Measurements from ENCODE around the gene ADGRE2.

The ADGRE2 gene

GRCh38 chr19:14703833-14704232 is 74.5 kb downstream of the ADGRE2 start:
- Histone ChIP-seq H2AFZ (ENCODE audit: low read depth, low read length) (no peak overlapping the region), H3K4me3 (ENCODE audit: low read length) (no peak overlapping the region), H3K4me1 (ENCODE audit: insufficient read depth, low read length) (no peaks in the 10 kb centered on the region), H3K27me3 (ENCODE audit: insufficient read depth, low read length) (no peaks in the 10 kb centered on the region), H3K36me3 (ENCODE audit: insufficient read depth, low read length) (peaks cover 86% of the 10 kb centered on the region), H3K9me3 (ENCODE audit: low read length) (peaks cover 39% of the 10 kb centered on the region)

GRCh38 chr19:14700711-14701375 is 77.5 kb downstream of the ADGRE2 start:
- no peaks in the 10 kb centered on the region for H3K4me1 ChIP-seq (ENCODE audit: insufficient read depth, low read length)
- peaks cover 32% of the 10 kb centered on the region for H3K9me3 ChIP-seq (ENCODE audit: low read length)
- no peak overlapping the region for H2AFZ ChIP-seq (ENCODE audit: low read depth, low read length)
- H3K4me3 ChIP-seq (ENCODE audit: low read length) = no peak overlapping the region
- H3K27me3 ChIP-seq (ENCODE audit: insufficient read depth, low read length) = no peaks in the 10 kb centered on the region
- H3K36me3 ChIP-seq (ENCODE audit: insufficient read depth, low read length) = peaks cover 83% of the 10 kb centered on the region

GRCh38 chr19:14699641-14700040 is 78.7 kb downstream of the ADGRE2 start:
- H3K27me3 ChIP-seq (ENCODE audit: insufficient read depth, low read length) = no peaks in the 10 kb centered on the region
- H3K4me3 ChIP-seq (ENCODE audit: low read length) = no peak overlapping the region
- peaks cover 30% of the 10 kb centered on the region for H3K9me3 ChIP-seq (ENCODE audit: low read length)
- no peaks in the 10 kb centered on the region for H3K4me1 ChIP-seq (ENCODE audit: insufficient read depth, low read length)
- H3K36me3 ChIP-seq (ENCODE audit: insufficient read depth, low read length) = peaks cover 84% of the 10 kb centered on the region
- no peak overlapping the region for H2AFZ ChIP-seq (ENCODE audit: low read depth, low read length)

- no peak overlapping the region for H2AFZ ChIP-seq (ENCODE audit: low read depth, low read length)
- peaks cover 5% of the 10 kb centered on the region for H3K4me1 ChIP-seq (ENCODE audit: insufficient read depth, low read length)
- H3K9me3 ChIP-seq (ENCODE audit: low read length) = peaks cover 6% of the 10 kb centered on the region
- H3K36me3 ChIP-seq (ENCODE audit: insufficient read depth, low read length) = peaks cover 62% of the 10 kb centered on the region
- no peak overlapping the region for H3K4me3 ChIP-seq (ENCODE audit: low read length)
- no peaks in the 10 kb centered on the region for H3K27me3 ChIP-seq (ENCODE audit: insufficient read depth, low read length)
These were observed 82.9 kb downstream of the ADGRE2 start for GRCh38 chr19:14695471-14695870.

- Histone ChIP-seq H3K36me3 (ENCODE audit: insufficient read depth, low read length) (peaks cover 55% of the 10 kb centered on the region), H3K4me1 (ENCODE audit: insufficient read depth, low read length) (peaks cover 6% of the 10 kb centered on the region)
These were observed 83.6 kb downstream of the ADGRE2 start for GRCh38 chr19:14694641-14695266.

GRCh38 chr19:14689598-14690503 is 88.5 kb downstream of the ADGRE2 start, which contains the start of gene ZNF333:
ZNF333 (plus strand) TSS chr19:14690048; CDS start chr19:14693492, 3,444 bp downstream.
- Histone ChIP-seq H3K4me1 (ENCODE audit: insufficient read depth, low read length) (peaks cover 6% of the 10 kb centered on the region), H2AFZ (ENCODE audit: low read depth, low read length) (peak within 1 kb of the TSS; percentile 87), H3K27me3 (ENCODE audit: insufficient read depth, low read length) (peaks cover 3% of the 10 kb centered on the region)

More at GRCh38 chr19:14694641-14695266, 83.6 kb downstream of the ADGRE2 start:
- H3K9me3 ChIP-seq (ENCODE audit: low read length) = peaks cover 4% of the 10 kb centered on the region
- H2AFZ ChIP-seq (ENCODE audit: low read depth, low read length) = no peak overlapping the region
- no peak overlapping the region for H3K4me3 ChIP-seq (ENCODE audit: low read length)
- no peaks in the 10 kb centered on the region for H3K27me3 ChIP-seq (ENCODE audit: insufficient read depth, low read length)

GRCh38 chr19:14686411-14686810 is 91.9 kb downstream of the ADGRE2 start:
- Histone ChIP-seq H3K27me3 (ENCODE audit: insufficient read depth, low read length) (peaks cover 10% of the 10 kb centered on the region), H3K36me3 (ENCODE audit: insufficient read depth, low read length) (no peaks in the 10 kb centered on the region), H3K4me3 (ENCODE audit: low read length) (no peak overlapping the region), H2AFZ (ENCODE audit: low read depth, low read length) (no peak overlapping the region), H3K4me1 (ENCODE audit: insufficient read depth, low read length) (peaks cover 6% of the 10 kb centered on the region), H3K9me3 (ENCODE audit: low read length) (no peaks in the 10 kb centered on the region)

More at GRCh38 chr19:14689598-14690503, 88.5 kb downstream of the ADGRE2 start, which contains the start of gene ZNF333:
- peak within 1 kb of the TSS; percentile 100 for H3K4me3 ChIP-seq (ENCODE audit: low read length)
- no peaks in the 10 kb centered on the region for H3K9me3 ChIP-seq (ENCODE audit: low read length)
- H3K36me3 ChIP-seq (ENCODE audit: insufficient read depth, low read length) = peaks cover 16% of the 10 kb centered on the region

- no peak overlapping the region for H2AFZ ChIP-seq (ENCODE audit: low read depth, low read length)
- no peaks in the 10 kb centered on the region for H3K36me3 ChIP-seq (ENCODE audit: insufficient read depth, low read length)
- H3K4me3 ChIP-seq (ENCODE audit: low read length) = no peak overlapping the region
- H3K27me3 ChIP-seq (ENCODE audit: insufficient read depth, low read length) = peaks cover 10% of the 10 kb centered on the region
- H3K9me3 ChIP-seq (ENCODE audit: low read length) = no peaks in the 10 kb centered on the region
- H3K4me1 ChIP-seq (ENCODE audit: insufficient read depth, low read length) = no peaks in the 10 kb centered on the region
These were observed 94.9 kb downstream of the ADGRE2 start for GRCh38 chr19:14683439-14683838.

Measured in neuron (in vitro differentiated cells).